T follicular helper cell (primary cell): ENCODE measurements around the gene CIRBP.

Source experiments
- DNase-seq: peaks from one replicate; pipeline ENCODE4 v3.0.0-alpha.2; 2020; ENCODE audit warnings: low read depth
- total RNA-seq, 2 experiments: gene quantifications; one replicate each; lab custom pipeline; 2026; lab: John Stamatoyannopoulos, UW

CIRBP gene
- 210 to 311 reads per million in 2 experiments for total RNA-seq

DNA sequence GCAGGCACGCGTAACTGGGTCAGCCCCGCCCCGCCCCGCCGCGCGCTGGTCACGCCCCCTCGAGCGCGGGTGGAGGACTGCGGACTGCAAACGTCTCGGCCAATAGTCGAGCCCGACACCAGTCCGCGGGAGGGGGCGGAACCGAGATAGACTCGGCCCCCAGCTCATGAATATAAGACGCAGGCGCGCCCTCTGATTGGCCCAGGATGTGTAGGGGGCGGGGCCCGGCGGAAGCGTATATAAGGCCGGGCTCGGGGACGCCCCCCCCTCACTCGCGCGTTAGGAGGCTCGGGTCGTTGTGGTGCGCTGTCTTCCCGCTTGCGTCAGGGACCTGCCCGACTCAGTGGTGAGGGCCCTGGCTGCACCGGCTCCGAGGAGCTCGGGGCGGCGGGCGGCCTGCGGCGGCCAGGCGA, at the start of gene CIRBP:
Gene CIRBP (plus strand): TSS at position 268 of the 413 bp plus-strand sequence. CDS start 1,602 bp downstream, outside the sequence.
- DNase-seq: peak; percentile 99

DNA sequence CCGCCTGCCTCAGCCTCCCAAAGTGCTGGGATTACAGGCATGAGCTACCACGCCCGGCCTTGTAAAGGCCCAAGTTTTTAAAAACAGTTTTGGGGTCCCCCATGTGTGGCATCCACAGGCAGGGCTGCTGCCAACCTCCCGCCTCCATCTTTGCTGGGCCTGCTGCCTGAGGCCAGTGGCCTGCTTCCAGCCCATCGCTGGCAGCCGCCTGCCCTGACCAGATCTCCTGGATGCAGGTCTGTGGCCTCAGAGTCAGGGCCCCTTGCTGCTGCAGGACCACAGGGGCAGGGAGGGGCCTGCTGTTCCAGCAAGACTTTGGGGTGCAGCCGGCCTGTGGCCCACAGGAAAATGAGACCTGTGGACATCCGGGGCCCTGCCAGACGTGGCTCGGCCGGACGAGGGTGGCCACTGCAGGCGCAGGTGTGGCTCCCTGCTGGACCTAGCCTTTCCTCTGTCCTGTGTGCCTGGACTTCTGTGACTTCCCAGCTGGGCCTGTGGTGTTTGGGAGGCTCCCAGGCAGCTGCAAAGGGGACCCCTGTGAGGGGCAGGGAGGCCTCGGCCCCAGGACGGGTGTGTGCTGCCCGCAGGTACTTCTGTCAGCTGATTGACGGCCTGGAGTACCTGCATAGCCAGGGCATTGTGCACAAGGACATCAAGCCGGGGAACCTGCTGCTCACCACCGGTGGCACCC, 49.2 kb upstream of the CIRBP start:
- DNase-seq: no peak

DNA sequence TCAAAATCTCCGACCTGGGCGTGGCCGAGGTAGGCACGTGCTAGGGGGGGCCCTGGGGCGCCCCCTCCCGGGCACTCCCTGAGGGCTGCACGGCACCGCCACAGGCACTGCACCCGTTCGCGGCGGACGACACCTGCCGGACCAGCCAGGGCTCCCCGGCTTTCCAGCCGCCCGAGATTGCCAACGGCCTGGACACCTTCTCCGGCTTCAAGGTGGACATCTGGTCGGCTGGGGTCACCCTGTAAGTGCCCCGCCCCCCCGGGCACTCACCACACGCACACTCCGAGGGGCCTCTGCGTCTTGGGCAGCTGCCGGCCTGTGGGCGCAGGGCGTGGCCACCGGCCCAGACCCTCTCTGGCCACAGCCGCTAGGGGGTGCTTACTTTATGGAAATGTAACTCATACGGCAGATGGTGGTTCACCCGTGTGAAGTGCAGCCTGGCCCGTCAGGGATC, 48.6 kb upstream of the CIRBP start:
- no peak for DNase-seq

DNA sequence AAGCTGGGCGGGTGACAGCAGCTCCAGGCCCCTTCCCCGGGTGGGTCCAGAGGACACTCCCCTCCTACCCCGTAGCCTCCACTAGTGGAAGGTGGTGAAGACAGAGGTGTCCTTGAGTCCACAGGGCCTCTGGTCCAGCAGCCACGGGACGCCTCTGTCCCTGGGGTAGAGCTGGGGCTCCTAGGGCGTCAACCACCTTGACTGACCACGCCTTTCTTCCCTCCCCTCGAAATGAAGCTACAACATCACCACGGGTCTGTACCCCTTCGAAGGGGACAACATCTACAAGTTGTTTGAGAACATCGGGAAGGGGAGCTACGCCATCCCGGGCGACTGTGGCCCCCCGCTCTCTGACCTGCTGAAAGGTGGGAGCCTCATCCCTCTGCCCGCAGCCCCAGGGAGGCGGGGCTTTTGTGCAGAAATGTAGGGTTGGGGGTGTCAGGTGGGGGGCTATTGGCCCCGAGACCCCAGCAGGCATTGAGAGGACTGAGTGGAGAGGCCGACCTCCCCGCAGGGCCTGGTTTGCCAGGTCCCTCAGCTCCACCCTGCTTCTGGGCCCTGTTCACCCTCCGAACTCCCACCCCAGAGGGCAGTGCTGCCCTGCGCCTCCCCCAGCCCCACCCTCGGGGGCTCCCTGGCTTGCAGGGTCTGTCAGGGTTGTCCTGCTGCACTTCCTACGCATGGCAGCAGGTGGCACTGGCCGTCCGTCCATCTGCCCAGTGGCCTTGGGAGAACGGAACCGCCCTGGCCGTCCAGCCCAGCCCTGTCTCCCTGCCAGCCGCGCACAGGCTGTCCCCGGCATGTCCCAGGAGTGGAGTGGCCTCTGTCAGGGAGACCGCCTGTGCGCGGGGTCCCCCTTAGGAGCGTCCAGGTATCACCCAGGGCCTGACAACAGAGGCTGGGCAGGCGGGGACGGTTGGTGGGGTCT, 47.9 kb upstream of the CIRBP start:
- no peak for DNase-seq

DNA sequence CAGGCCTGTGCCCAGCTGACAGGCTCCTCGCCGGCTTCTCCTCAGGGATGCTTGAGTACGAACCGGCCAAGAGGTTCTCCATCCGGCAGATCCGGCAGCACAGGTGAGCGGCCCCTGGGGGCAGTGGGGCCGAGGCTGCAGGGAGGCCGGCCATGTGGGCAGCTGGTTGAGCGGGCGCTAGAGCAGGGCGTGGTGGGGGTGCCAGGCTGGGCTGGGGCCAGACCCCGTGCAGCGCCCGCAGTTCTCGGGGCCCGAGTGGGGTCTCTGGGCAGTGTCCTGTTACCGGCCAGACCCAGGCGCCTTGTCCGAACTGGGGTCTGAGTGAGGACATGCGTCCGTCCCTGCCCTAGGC, 47.3 kb upstream of the CIRBP start:
- DNase-seq: no peak

DNA sequence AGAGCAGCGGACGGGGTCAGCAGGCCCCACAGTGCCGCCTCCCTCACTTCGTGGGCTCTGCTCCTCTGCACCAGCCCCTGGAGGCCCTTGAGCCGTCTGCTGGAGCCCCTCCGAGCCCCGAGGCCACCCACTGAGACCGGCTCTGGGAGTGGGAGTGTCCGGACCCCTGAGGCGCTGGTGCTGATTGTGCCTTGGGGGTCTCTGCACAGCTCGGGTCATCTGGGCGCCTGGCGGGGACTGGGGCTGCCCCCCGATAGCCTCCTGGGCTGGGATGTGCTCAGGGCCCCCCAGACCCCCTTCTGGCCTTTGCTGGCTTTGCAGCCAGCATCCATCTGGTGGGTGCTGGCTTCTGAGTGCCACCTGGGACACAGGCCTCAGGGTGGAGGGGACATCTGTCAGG, 46.7 kb upstream of the CIRBP start:
- no peak for DNase-seq

DNA sequence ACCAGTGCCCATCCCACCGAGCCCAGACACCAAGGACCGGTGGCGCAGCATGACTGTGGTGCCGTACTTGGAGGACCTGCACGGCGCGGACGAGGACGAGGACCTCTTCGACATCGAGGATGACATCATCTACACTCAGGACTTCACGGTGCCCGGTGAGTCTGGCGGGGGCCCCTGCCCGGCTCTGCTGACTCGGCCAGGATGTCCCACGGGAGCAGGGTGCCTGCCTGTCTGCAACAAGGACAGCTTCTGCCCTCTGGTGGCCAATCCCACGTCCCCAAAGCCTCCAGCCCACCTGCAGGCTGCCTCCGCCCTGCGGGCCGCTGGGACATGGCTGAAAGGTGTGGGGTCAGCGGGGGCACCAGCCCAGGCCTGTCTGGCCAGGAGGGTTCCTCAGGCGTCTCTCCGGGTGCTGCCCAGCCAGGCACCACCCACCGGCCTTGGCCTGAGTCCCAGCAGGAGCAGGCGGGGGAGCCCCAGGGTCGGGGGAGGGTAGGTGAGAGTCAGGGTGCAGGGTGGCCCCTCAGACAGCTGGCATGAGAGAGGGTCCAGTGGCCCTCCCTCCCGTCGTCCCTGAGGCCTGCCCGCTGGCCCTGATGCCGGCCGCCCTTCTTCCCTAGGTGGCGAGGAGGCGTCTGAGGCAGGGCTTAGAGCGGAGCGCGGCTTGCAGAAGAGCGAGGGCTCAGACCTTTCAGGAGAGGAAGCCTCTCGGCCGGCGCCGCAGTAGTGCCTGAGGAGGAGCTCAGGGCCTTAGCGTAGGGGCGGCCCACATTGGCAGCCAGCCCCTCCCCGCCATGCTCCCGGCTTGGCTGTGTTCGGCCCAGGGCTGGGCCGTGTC, 45.9 kb upstream of the CIRBP start:
- DNase-seq: no peak

DNA sequence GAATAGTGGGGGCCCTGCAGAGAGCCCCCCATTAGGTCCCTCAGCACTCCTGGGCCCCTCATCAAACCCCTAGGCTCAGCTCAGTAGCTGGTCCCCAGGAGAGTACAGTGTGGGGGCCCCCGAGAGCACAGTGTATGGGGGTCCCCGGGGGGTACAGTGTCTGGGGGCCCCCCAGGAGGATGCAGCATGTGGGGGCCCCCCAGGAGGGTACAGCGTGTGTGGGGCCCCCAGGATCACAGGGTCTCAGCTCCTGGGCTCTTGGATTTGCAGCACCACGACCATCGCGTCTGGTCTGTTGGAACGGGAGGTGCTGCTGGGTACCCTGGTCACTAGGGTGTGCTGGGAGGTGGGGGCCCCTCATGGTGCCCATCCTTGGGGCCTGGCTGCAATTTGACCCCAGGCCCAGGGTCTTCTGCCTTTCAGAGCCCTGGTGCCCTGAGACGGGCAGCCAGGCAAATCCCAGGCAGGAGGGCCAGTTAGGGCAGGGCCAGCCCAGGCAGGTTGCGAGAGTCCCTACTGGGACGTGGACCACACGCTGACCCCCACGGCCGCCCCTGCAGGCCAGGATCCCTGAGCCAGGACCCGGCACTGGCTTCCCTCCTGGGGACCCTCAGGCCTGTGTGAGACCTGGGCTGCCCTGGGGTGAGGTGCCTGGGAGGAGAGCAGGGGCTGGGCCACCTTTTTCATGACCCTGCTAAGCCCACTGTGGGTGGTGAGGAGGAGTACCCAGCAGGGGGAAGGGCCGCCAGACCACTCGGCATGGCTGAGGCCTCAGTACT, 44.9 kb upstream of the CIRBP start:
- DNase-seq: no peak

DNA sequence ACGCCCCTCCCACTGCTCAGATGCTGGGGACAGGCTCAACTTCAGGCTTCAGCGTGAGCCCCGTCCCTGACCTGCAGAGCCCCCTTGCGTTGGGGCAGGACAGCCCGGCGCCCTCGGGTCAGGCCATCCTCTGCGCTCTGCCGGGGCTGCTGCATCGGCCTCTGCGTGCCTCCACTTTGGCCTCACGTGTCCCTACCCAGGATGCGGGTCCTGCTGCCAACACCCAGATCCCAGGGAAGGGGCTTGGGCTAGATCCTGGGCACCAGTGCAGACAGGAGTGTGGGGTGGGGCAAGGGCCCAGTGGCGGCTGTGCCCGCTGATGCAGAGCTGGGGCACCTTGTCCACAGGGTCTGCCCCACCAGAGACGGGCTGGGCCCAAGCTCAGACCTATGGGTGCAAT, 44.3 kb upstream of the CIRBP start:
- no peak for DNase-seq

DNA sequence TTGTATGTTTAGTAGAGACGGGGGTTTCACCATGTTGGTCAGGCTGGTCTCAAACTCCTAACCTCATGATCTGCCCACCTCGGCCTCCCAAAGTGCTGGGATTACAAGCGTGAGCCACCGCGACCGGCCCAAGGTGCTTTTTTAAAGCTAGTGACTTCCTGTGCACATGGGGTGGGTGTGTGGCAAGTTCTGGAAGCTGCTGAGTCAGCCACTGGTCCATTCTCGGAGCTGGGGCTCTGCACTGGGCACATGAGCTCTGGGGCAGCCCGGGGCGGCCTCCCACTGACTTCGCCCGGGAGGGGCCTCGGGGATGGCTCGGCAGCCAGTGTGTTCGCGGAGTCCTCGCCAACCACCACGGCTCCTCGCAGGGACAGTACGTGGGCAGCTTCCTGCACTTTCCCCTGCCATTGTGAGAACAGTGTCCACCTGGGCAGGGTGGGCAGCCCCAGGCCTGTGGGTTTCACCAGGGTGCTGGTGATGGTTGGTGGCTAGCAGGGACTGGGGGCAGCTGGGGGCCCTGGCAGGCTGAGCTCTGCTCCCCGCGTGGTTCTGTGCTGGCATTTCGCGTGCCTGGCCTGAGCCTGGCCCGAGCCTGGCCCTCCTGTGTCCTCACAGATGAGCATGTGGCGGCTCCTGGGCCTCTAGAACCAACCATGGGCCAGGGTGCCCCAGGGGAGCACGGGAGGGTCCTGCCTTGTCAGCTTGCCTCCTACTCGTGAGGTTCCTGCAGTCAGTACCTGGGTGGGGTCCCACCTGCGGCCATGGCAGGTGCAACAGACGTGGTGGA, 43.5 kb upstream of the CIRBP start:
- DNase-seq: no peak

DNA sequence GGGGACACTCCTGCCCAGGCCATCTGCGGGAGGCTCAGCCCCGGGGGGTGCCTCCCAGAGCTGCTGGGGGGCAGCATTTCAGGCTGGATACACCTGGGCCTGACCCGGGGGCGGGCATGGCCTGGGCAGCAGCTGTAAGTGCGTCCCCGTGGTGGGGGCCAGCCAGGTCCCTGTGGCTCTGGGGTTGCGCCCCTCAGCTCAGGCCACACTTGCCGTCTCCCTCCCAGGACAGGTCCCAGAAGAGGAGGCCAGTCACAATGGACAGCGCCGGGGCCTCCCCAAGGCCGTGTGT, 43.0 kb upstream of the CIRBP start:
- no peak for DNase-seq

DNA sequence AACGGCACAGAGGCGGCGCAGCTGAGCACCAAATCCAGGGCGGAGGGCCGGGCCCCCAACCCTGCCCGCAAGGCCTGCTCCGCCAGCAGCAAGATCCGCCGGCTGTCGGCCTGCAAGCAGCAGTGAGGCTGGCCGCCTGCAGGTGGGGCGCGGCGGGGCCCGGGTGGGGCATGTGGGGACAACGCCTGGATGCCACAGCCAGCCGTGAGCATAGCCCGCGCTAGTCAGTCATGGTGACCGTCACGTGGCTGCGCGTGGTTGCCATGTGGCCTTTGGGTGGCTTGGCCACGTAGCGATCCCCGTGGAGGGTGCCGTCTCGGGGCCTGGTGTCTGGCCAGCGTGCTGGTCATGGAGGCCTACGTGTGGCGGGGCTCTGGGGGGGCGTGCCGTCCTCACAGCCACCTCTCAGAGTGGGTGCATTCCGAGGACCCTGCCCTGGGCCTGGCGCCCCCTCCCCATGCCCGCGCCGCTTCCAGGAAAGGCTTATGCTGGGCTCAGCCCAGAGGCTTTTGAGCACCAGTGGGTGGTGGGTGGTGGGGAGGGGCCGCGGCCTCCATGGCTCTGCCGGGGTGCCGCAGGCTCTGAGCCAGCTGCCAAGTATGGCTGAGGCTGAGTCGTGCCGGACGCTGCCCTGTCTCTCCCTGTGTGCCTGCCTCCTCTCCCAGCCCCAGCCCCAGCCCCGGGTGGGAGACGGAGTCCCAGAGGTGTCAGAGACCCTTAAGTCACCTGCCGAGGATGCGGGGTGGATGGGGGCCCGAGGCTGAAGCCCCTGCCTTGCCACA, 42.4 kb upstream of the CIRBP start:
- no peak for DNase-seq

DNA sequence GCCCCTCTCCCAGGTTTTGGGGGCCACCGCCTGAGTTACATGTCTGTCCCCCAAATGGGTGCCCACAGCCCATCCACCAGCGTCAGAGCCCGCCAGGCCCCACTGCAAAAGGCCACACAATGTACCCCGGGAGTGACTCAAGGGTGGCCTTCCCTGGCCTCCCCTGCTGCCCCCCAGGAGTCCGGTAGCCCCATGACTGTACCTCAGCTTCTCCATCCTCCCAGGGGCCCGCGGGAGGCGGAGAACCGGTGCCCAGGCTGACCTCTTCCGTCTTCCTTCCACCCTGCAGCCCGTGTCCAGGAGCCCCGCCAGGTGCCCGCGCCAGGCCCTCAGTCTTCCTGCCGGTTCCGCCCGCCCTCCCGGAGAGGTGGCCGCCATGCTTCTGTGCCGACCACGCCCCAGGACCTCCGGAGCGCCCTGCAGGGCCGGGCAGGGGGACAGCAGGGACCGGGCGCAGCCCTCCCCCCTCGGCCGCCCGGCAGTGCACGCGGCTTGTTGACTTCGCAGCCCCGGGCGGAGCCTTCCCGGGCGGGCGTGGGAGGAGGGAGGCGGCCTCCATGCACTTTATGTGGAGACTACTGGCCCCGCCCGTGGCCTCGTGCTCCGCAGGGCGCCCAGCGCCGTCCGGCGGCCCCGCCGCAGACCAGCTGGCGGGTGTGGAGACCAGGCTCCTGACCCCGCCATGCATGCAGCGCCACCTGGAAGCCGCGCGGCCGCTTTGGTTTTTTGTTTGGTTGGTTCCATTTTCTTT, 41.7 kb upstream of the CIRBP start:
- DNase-seq: no peak

DNA sequence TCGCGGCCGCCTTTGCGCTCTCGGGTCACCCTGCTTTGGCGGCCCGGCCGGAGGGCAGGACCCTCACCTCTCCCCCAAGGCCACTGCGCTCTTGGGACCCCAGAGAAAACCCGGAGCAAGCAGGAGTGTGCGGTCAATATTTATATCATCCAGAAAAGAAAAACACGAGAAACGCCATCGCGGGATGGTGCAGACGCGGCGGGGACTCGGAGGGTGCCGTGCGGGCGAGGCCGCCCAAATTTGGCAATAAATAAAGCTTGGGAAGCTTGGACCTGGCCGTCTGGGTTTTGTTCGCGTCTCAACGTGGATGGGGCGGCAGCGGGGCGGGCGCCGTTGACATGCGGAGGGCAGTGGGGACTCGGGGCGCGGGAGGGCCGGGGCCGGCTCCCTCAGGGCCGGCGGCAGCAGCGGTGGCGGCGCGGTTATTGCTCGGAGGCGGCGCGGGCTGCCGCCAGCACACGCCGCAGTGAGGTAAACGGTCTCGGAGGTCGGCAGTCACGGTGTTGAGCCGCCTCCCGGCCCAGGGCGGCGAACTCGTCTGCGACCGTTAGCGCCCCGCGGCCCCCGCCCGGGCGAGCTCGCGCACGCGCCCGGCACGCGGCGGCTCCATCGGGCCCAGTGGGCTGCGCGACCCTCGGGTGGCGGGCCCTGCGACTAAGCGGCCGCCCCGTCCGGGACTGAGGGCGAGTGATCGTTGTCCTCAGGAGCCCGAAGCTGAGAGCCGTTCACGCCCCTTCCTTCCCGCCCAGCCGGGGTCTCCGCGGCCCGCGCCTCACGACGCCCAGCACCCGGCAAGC, 40.8 kb upstream of the CIRBP start:
- no peak for DNase-seq

DNA sequence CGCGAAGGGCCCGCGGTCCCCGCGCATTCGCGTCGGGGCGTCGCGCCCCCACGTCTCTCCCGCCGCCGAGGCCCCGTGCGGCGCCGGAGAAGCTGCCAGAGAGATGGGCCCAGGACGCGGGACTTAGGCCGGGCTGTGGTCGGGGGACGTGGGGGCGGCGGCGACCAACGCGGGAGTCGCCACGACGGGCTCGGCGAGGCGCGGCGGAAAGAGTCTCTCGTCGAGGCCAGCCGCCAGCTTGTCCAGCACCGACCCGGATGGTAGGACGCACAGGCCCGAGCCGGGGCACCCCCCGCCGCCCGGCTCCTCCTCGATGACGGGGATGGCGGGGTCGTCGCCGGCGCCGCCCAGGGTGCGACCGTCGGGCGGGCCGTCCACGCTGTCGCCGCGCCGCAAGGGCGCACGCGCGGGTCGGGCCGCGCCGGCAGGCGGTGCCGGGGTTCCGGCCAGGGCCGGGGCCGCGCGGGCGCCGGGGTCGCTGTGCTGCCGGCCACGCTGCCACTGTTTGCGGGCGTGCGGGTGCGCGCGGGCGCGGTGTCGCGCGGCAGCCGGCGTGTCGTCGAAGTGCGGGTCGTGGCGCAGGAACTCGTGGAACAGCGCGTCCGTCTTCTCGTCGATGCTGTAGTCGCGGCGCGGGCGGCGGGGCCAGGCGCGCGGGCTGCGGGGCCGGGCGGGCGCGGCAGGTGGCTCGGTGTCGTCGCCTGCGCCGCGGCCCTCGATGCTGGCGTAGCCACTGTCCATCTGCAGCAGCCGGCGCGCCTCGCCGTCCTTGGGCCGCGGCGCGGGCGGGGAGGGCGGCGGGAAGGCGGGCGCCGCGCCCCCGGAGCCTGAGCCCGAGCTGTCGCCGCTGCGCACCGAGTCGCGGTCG, 39.8 kb upstream of the CIRBP start:
- DNase-seq: no peak

DNA sequence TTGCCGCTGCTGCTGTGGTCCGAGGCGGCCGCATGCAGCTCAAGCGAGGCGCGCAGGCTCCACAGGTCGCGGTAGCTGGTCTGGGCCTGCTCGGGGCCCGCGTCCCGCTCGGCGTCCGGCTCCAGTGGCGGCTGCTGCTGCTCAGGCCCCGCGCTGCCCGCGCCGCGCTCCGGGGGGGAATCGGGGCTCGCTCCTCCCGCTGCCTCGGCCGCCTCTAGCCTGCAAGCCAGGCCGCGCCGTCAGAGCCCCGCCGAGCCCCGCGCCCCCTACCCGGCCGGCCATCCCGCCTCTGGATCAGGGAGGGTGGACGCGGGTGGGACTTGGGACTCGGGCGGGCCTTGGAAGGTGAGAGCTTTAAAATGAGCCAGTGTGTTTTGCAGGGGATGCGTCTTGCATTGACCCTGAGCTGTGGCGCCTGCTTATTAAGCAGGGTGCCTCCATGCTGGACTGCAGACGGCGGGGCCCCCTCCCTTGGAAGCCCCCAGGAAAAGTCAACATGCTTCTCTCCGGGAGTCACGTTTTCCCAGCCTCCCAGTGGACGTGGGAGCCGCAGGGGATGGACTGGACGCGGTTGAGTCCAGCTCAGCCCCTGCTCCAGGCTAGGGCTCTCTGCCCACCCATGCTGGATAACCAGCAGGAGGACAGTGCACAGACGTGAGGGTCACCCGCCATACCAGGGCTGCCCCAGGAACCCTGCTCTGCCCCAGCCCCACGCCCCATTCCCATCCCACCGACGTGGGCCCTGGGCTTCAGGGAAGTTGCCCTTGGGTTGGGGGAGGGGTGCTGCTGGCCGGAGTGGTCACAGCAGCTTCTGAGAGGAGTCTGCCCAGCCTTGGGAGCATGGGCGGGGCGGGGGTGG, 39.0 kb upstream of the CIRBP start:
- DNase-seq: no peak
